Measurements from ENCODE around the gene STAB2. TPM values are rescaled to one million over a fixed set of nuclear protein-coding genes. Genes with fewer than 3 reads are reported as not detected.

STAB2 gene
- total and polyA plus RNA-seq, 4 donors = 3.4 to 42.6 (median 16.6) TPM

DNA sequence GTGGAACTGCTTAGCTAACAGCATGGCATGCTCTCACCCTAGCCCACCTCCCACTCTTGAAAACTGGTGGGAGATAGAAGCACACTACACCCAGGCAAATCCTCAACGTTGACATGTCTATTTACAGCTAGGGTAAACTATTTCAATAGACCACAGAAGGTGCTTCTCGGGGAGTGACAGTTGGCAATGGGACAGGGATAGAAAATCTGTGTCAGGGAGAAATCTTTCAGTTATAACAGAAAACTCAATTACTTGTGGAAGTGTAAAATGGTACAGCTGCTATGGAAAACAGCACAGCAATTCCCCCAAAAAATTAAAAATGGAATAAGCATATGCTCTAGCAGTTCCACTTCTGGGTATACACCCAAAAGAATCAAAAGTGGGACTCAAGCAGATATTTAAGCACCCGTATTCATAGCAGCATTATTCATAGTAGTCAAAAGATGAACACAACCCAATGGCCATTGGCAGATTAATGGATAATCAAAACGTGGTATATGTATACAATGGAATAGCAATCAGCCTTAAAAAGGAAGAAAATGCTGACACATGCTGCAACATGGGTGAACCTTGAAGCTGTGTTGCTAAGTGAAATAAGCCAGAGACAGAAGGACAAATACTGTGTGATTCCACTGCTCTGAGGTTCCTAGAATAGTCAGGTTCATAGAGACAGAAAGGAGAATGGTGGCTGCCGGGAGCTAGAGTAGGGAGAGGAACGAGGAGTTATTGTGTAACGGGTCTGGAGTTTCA is 92.5 kb downstream of the STAB2 start:
- 76% methylated on average over 7 of the region's 7 CpGs for WGBS
- TF ChIP-seq FOXA2 (IDR thresholded peaks at IDR 0.05) = no peak
- Histone ChIP-seq H3K27ac (ENCODE audit: low read depth in 1 of 2, low read length in 2 of 2) (no peak overlapping the region), H3K4me3 (ENCODE audit: low read depth in 1 of 3, low read length in 3 of 3) (no peak overlapping the region), H3K27me3 (ENCODE audit: control insufficient read depth in 4 of 4, insufficient read depth in 4 of 4, low read length in 3 of 4) (no peaks in the 10 kb centered on the region), H3K9me3 (ENCODE audit: control insufficient read depth in 4 of 4, low read length in 3 of 4) (no peaks in the 10 kb centered on the region), H3K9ac (ENCODE audit: low read depth in 1 of 2, low read length in 2 of 2) (no peak overlapping the region), H3K36me3 (ENCODE audit: control insufficient read depth in 4 of 4, insufficient read depth in 3 of 4, low read depth in 1 of 4, low read length in 3 of 4) (no peaks in the 10 kb centered on the region), H3K4me1 (ENCODE audit: control insufficient read depth in 4 of 4, insufficient read depth in 4 of 4, low read length in 3 of 4) (no peaks in the 10 kb centered on the region)
- no peak for DNase-seq (ENCODE audit: low spot score)

DNA sequence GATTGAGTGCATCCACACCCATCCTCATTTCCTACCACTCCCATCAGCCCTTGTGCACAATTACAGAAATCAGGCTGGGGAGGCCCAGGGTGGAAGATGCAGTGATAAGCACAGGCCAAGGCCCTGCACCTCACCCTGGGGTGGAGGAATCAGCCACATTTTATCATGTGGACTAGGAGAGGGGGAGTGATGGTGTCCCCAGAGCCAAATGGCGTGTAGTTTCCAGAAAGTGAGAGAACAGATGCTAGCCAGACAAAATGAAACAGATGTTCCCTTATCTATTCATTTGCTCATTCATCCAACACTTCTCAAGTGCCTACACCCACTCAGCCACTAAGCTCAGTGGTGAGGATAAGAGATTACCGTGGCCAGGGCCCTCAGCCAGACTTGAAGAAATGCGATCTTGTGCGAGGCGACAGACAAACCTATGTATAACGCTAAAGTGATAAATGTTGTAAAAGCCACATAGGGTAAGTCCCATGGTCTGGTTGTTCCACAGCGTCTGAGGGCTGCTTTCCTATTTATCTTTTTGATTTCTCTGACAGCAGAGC is 93.6 kb downstream of the STAB2 start:
- Histone ChIP-seq H3K27ac (ENCODE audit: low read depth in 1 of 2, low read length in 2 of 2) (no peak overlapping the region), H3K9ac (ENCODE audit: low read depth in 1 of 2, low read length in 2 of 2) (no peak overlapping the region), H3K4me1 (ENCODE audit: control insufficient read depth in 4 of 4, insufficient read depth in 4 of 4, low read length in 3 of 4) (no peaks in the 10 kb centered on the region), H3K36me3 (ENCODE audit: control insufficient read depth in 4 of 4, insufficient read depth in 3 of 4, low read depth in 1 of 4, low read length in 3 of 4) (no peaks in the 10 kb centered on the region), H3K9me3 (ENCODE audit: control insufficient read depth in 4 of 4, low read length in 3 of 4) (no peaks in the 10 kb centered on the region), H3K27me3 (ENCODE audit: control insufficient read depth in 4 of 4, insufficient read depth in 4 of 4, low read length in 3 of 4) (no peaks in the 10 kb centered on the region), H3K4me3 (ENCODE audit: low read depth in 1 of 3, low read length in 3 of 3) (no peak overlapping the region)
- 76% methylated on average over 7 of the region's 7 CpGs for WGBS
- TF ChIP-seq, protein P1, sequence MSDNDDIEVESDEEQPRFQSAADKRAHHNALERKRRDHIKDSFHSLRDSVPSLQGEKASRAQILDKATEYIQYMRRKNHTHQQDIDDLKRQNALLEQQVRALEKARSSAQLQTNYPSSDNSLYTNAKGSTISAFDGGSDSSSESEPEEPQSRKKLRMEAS (IDR thresholded peaks at IDR 0.05) = no peak
- TF ChIP-seq, protein P2, sequence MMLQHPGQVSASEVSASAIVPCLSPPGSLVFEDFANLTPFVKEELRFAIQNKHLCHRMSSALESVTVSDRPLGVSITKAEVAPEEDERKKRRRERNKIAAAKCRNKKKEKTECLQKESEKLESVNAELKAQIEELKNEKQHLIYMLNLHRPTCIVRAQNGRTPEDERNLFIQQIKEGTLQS (IDR thresholded peaks at IDR 0.05) = no peak
- TF ChIP-seq YY1 (IDR thresholded peaks at IDR 0.05) (no peak), FOXA1 (IDR thresholded peaks at IDR 0.05) (no peak), EGR1 (IDR thresholded peaks at IDR 0.05; ENCODE audit: low read depth in 2 of 2) (no peak), SP1 (IDR thresholded peaks at IDR 0.05) (no peak), TAF1 (conservative IDR thresholded peaks at IDR 0.05) (no peak), RAD21 (IDR thresholded peaks at IDR 0.05) (no peak), FOXA2 (IDR thresholded peaks at IDR 0.05) (no peak), RXRA (IDR thresholded peaks at IDR 0.05) (no peak), GABPA (IDR thresholded peaks at IDR 0.05 in 1 of 2, conservative IDR thresholded peaks at IDR 0.05 in 1 of 2) (no peak), HNF4A (conservative IDR thresholded peaks at IDR 0.05) (no peak), HNF4G (IDR thresholded peaks at IDR 0.05) (no peak), JUND (IDR thresholded peaks at IDR 0.05) (no peak), NR2F2 (IDR thresholded peaks at IDR 0.05) (no peak)
- TF ChIP-seq, protein P3, sequence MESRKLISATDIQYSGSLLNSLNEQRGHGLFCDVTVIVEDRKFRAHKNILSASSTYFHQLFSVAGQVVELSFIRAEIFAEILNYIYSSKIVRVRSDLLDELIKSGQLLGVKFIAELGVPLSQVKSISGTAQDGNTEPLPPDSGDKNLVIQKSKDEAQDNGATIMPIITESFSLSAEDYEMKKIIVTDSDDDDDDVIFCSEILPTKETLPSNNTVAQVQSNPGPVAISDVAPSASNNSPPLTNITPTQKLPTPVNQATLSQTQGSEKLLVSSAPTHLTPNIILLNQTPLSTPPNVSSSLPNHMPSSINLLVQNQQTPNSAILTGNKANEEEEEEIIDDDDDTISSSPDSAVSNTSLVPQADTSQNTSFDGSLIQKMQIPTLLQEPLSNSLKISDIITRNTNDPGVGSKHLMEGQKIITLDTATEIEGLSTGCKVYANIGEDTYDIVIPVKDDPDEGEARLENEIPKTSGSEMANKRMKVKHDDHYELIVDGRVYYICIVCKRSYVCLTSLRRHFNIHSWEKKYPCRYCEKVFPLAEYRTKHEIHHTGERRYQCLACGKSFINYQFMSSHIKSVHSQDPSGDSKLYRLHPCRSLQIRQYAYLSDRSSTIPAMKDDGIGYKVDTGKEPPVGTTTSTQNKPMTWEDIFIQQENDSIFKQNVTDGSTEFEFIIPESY (IDR thresholded peaks at IDR 0.05) = no peak
- TF ChIP-seq, protein P4, sequence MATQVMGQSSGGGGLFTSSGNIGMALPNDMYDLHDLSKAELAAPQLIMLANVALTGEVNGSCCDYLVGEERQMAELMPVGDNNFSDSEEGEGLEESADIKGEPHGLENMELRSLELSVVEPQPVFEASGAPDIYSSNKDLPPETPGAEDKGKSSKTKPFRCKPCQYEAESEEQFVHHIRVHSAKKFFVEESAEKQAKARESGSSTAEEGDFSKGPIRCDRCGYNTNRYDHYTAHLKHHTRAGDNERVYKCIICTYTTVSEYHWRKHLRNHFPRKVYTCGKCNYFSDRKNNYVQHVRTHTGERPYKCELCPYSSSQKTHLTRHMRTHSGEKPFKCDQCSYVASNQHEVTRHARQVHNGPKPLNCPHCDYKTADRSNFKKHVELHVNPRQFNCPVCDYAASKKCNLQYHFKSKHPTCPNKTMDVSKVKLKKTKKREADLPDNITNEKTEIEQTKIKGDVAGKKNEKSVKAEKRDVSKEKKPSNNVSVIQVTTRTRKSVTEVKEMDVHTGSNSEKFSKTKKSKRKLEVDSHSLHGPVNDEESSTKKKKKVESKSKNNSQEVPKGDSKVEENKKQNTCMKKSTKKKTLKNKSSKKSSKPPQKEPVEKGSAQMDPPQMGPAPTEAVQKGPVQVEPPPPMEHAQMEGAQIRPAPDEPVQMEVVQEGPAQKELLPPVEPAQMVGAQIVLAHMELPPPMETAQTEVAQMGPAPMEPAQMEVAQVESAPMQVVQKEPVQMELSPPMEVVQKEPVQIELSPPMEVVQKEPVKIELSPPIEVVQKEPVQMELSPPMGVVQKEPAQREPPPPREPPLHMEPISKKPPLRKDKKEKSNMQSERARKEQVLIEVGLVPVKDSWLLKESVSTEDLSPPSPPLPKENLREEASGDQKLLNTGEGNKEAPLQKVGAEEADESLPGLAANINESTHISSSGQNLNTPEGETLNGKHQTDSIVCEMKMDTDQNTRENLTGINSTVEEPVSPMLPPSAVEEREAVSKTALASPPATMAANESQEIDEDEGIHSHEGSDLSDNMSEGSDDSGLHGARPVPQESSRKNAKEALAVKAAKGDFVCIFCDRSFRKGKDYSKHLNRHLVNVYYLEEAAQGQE (IDR thresholded peaks at IDR 0.05) = no peak
- TF ChIP-seq, protein P5, sequence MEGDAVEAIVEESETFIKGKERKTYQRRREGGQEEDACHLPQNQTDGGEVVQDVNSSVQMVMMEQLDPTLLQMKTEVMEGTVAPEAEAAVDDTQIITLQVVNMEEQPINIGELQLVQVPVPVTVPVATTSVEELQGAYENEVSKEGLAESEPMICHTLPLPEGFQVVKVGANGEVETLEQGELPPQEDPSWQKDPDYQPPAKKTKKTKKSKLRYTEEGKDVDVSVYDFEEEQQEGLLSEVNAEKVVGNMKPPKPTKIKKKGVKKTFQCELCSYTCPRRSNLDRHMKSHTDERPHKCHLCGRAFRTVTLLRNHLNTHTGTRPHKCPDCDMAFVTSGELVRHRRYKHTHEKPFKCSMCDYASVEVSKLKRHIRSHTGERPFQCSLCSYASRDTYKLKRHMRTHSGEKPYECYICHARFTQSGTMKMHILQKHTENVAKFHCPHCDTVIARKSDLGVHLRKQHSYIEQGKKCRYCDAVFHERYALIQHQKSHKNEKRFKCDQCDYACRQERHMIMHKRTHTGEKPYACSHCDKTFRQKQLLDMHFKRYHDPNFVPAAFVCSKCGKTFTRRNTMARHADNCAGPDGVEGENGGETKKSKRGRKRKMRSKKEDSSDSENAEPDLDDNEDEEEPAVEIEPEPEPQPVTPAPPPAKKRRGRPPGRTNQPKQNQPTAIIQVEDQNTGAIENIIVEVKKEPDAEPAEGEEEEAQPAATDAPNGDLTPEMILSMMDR (IDR thresholded peaks at IDR 0.05; ENCODE audit: low read depth, low read length, missing input control) = no peak
- DNase-seq (ENCODE audit: low spot score) = no peak

Data from liver (tissue), 9 donors.